ENCODE results near the gene OAS2.

- TF ChIP-seq POLR2AphosphoS5 (IDR thresholded peaks at IDR 0.05), result no peak
- no peak for TF ChIP-seq CTCF (IDR thresholded peaks at IDR 0.05; ENCODE audit: poor library complexity, severe bottlenecking)
- no peak for TF ChIP-seq EP300 (conservative IDR thresholded peaks at IDR 0.05; ENCODE audit: poor library complexity, severe bottlenecking)
- no peak for TF ChIP-seq EZH2 (IDR thresholded peaks at IDR 0.05; ENCODE audit: borderline replicate concordance, insufficient read depth, low read length, poor library complexity, severe bottlenecking)
- no peak for TF ChIP-seq TAF1 (IDR thresholded peaks at IDR 0.05; ENCODE audit: low read depth)
- TF ChIP-seq SMC3 (conservative IDR thresholded peaks at IDR 0.05; ENCODE audit: poor library complexity), result no peak
These were observed 72.5 kb downstream of the OAS2 start for GRCh38 chr12:113050795-113051194.

All from neural cell (in vitro differentiated cells).